Endothelial cell of umbilical vein (primary cell): ENCODE results near the gene LDB3. TPM values are rescaled to one million over a fixed set of nuclear protein-coding genes. Genes with fewer than 3 reads are reported as not detected.

Source experiments
- BruUV-seq: library from RNA; stranded (reverse); fragments of 400-500 nt; replicated peaks from 2 replicates; lab custom pipeline; 2021; lab: Mats Ljungman, UMichigan
- CTCF ChIA-PET: fragments of 300-600, 350-600 bp; sonication (Branson Sonifier 250); formaldehyde crosslinking; loops from one replicate; lab custom pipeline; 2021; ENCODE audit warnings: antibody characterized with exemption, inconsistent platforms; lab: Charles Lee
- POLR2A ChIA-PET: fragments of 300-600, 350-600 bp; sonication (Branson Sonifier 250); formaldehyde crosslinking; loops from one replicate; lab custom pipeline; 2021; ENCODE audit warnings: antibody characterized with exemption, inconsistent platforms; lab: Charles Lee
- DNase-seq: peaks from one replicate; pipeline ENCODE4 v3.0.0-alpha.2; 2011; ENCODE audit warnings: low read depth, low spot score
- FAIRE-seq: peaks from 2 replicates; lab custom pipeline; 2011; peaks lifted over from hg19 to GRCh38; lab: Jason Lieb, UNC
- H2AFZ ChIP-seq: 2 replicates; pipeline ENCODE4 v1.6.0; 2012; ENCODE audit warnings: low read depth, low read length, control low read depth, inconsistent platforms
- H3K27ac ChIP-seq: 2 replicates; pipeline ENCODE4 v1.5.1; 2011; ENCODE audit warnings: low read depth, mild to moderate bottlenecking, control low read depth, low read length, moderate library complexity; ENCODE audit not compliant: insufficient read depth
- H3K27me3 ChIP-seq, 2 experiments: 2 replicates each; pipeline versions ENCODE4 v1.6.0 to v1.6.1; 2011; ENCODE audit warnings: low read length in 2 of 2, mixed read lengths in 1 of 2; ENCODE audit not compliant: control insufficient read depth in 2 of 2, insufficient read depth in 2 of 2
- H3K36me3 ChIP-seq, 2 experiments: 2 replicates in 1 of 2; 3 replicates in 1 of 2; pipeline ENCODE4 v1.5.1; 2011; ENCODE audit warnings: low read length in 2 of 2, mild to moderate bottlenecking in 1 of 2, moderate library complexity in 1 of 2; ENCODE audit not compliant: control insufficient read depth in 2 of 2, insufficient read depth in 2 of 2; ENCODE audit errors: extremely low read depth in 1 of 2
- H3K4me1 ChIP-seq: 3 replicates; pipeline ENCODE4 v1.5.1; 2011; ENCODE audit warnings: mild to moderate bottlenecking, low read length; ENCODE audit not compliant: control insufficient read depth, insufficient read depth; ENCODE audit errors: extremely low read depth
- H3K4me2 ChIP-seq: 2 replicates; pipeline ENCODE4 v1.6.1; 2011; ENCODE audit warnings: low read length, control low read depth, mixed read lengths; ENCODE audit not compliant: insufficient read depth
- H3K4me3 ChIP-seq, 3 experiments: fragments of 200-600 bp in 1 of 3; sonication (generic), shearing (Covaris generic) in 1 of 3; replicated peaks in 1 of 3; 2 replicates each; pipeline ENCODE4 v1.5.1; 2011 to 2016; ENCODE audit warnings: control low read depth in 3 of 3, low read length in 3 of 3, mild to moderate bottlenecking in 2 of 3, inconsistent platforms in 1 of 3, low read depth in 1 of 3, moderate library complexity in 1 of 3; ENCODE audit not compliant: insufficient read depth in 1 of 3
- H3K79me2 ChIP-seq: 2 replicates; pipeline ENCODE4 v1.6.0; 2012; ENCODE audit warnings: low read length, inconsistent platforms; ENCODE audit not compliant: control insufficient read depth, insufficient read depth
- H3K9ac ChIP-seq: replicated peaks from 2 replicates; pipeline ENCODE3; 2011; ENCODE audit warnings: low read length, control low read depth; ENCODE audit not compliant: insufficient read depth; ENCODE audit errors: extremely low read depth
- H3K9me1 ChIP-seq: replicated peaks from 3 replicates; pipeline ENCODE4 v1.6.0; 2011; ENCODE audit warnings: mild to moderate bottlenecking, low read length; ENCODE audit not compliant: control insufficient read depth, insufficient read depth; ENCODE audit errors: extremely low read depth
- H3K9me3 ChIP-seq: replicated peaks from 2 replicates; pipeline ENCODE4 v1.5.1; 2012; ENCODE audit warnings: low read length, inconsistent platforms; ENCODE audit not compliant: control insufficient read depth, insufficient read depth
- H4K20me1 ChIP-seq: replicated peaks from 2 replicates; pipeline ENCODE3; 2011; ENCODE audit warnings: mild to moderate bottlenecking, low read length; ENCODE audit not compliant: control insufficient read depth, insufficient read depth; ENCODE audit errors: extremely low read depth
- EZH2 ChIP-seq: IDR thresholded peaks from 2 replicates; pipeline ENCODE4 v1.6.1; 2012; ENCODE audit warnings: borderline replicate concordance, low read depth, mild to moderate bottlenecking, moderate library complexity, low read length, inconsistent platforms; ENCODE audit not compliant: severe bottlenecking
- GATA2 ChIP-seq: IDR thresholded peaks from 2 replicates; pipeline ENCODE4 v1.7.0; 2011; ENCODE audit warnings: low read depth, mild to moderate bottlenecking, moderate library complexity, mixed read lengths, low read length; ENCODE audit not compliant: insufficient read length, insufficient read depth
- JUN ChIP-seq: IDR thresholded peaks from 2 replicates; pipeline ENCODE4 v1.6.1; 2011; ENCODE audit warnings: borderline replicate concordance, low read depth; ENCODE audit not compliant: insufficient read length, insufficient read depth
- MYC ChIP-seq: IDR thresholded peaks from one replicate; pipeline ENCODE4 v1.6.1; 2011; ENCODE audit warnings: mild to moderate bottlenecking, low read depth, low read length
- POLR2A ChIP-seq: IDR thresholded peaks from 2 replicates; pipeline ENCODE4 v1.6.1; 2012; ENCODE audit warnings: low read depth, mild to moderate bottlenecking, control low read depth, low read length
- POLR2AphosphoS5 ChIP-seq: IDR thresholded peaks from 2 replicates; pipeline ENCODE4 v1.6.1; 2012; ENCODE audit warnings: low read depth, mild to moderate bottlenecking, control low read depth, low read length, moderate library complexity; ENCODE audit not compliant: insufficient read depth
- dilution Hi-C: fragments of 300-500 bp; cut with MboI; formaldehyde crosslinking; loops from one replicate; pipeline ENCODE4 v1.15.0; 2019; ENCODE audit warnings: low sequenced_read_pairs; ENCODE audit not compliant: extremely low pct_ligation_motif_present
- intact Hi-C: fragments of 100-400 bp; cut with micrococcal nuclease; formaldehyde crosslinking; loops from one replicate; pipeline ENCODE4 v1.10.0; 2022
- polyA plus RNA-seq, 4 experiments: library from polyadenylated mRNA; depleted of rRNA in 3 of 4; stranded (reverse) in 3 of 4; unstranded in 1 of 4; fragments of >200 nt; gene quantifications; 2 replicates each; pipeline versions ENCODE4 v1.2.1 to v1.2.3, GENCODE V29; 2011 to 2012; ENCODE audit warnings: missing spikeins in 1 of 4
- total RNA-seq: library from RNA; stranded (reverse); gene quantifications from 2 replicates; pipeline ENCODE4 v1.2.3, GENCODE V29; 2021
- TF ChIP-seq, protein P1 (sequence below): IDR thresholded peaks from 2 replicates; pipeline ENCODE4 v1.6.1; 2011; ENCODE audit not compliant: insufficient read depth, insufficient read length
- TF ChIP-seq, protein P2 (sequence below), 2 donors: IDR thresholded peaks; 1 replicate in 1 of 2; 2 replicates in 1 of 2; pipeline ENCODE4 v1.5.1; 2011; ENCODE audit warnings: low read length in 2 of 2, mild to moderate bottlenecking in 2 of 2, moderate library complexity in 2 of 2, control low read depth in 1 of 2, inconsistent platforms in 1 of 2, low read depth in 1 of 2; ENCODE audit not compliant: insufficient read depth in 1 of 2; ENCODE audit errors: extremely low read depth in 1 of 2

The LDB3 gene
- total and polyA plus RNA-seq, 2 donors (not counting 3 experiments of a cell fraction or from before 2014, with no cell fraction given) = not detected

DNA sequence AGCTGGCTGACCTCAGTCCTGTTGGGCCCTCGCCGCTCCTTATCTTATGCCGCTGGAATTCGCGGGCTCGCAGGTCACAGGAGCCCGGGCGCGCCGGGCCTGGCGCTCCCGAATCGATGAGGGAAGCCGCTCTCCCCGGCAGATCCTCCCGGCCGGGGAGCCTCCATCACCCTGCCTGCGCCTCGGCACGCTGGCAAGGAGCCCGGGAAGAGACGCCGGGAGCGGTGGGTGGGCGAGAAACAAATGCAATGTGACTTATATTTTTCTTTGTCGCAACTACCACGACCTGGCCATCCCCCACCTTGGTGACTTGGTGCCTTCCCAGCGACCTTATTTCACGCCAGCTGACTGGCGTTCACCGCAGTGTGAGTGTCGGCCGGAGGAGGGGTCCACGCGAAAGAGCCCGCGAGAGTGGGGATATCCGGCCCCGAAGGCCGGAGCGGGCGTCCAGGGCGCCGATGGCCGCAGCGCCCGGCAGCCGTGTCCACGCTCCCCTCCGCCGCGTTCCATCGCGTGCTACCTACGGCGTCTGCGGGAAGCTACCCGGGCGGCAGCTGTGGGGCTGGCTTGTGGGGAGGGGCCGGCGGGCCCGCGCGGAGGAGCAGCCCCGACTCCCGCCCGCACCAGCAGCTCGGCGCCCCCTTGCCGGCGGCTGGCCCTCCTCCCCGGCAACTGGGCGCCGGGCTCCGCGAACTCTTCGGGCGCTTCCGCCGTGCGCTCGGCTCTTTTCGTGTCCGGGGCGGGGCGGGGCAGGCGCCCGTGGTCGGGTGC is 87.6 kb downstream of the LDB3 start:
- peaks cover 2% of the 10 kb centered on the region for H3K9me3 ChIP-seq
- DNase-seq (no peak), FAIRE-seq (peak; percentile 26)
- peaks cover 7% of the 10 kb centered on the region for H4K20me1 ChIP-seq
- no TSS peak for BruUV-seq
- peak overlapping the region; percentile 60 for H2AFZ ChIP-seq
- no peak for TF ChIP-seq POLR2A
- TF ChIP-seq, protein P1, sequence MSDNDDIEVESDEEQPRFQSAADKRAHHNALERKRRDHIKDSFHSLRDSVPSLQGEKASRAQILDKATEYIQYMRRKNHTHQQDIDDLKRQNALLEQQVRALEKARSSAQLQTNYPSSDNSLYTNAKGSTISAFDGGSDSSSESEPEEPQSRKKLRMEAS = no peak
- TF ChIP-seq GATA2 = no peak
- peak; percentile 92 for TF ChIP-seq EZH2
- TF ChIP-seq MYC = no peak
- TF ChIP-seq POLR2AphosphoS5 = peak; percentile 17
- TF ChIP-seq JUN = no peak
- TF ChIP-seq, protein P2, sequence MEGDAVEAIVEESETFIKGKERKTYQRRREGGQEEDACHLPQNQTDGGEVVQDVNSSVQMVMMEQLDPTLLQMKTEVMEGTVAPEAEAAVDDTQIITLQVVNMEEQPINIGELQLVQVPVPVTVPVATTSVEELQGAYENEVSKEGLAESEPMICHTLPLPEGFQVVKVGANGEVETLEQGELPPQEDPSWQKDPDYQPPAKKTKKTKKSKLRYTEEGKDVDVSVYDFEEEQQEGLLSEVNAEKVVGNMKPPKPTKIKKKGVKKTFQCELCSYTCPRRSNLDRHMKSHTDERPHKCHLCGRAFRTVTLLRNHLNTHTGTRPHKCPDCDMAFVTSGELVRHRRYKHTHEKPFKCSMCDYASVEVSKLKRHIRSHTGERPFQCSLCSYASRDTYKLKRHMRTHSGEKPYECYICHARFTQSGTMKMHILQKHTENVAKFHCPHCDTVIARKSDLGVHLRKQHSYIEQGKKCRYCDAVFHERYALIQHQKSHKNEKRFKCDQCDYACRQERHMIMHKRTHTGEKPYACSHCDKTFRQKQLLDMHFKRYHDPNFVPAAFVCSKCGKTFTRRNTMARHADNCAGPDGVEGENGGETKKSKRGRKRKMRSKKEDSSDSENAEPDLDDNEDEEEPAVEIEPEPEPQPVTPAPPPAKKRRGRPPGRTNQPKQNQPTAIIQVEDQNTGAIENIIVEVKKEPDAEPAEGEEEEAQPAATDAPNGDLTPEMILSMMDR (IDR thresholded peaks at IDR 0.05; ENCODE audit: extremely low read depth in 1 of 2, insufficient read depth in 1 of 2, low read depth in 1 of 2, low read length in 2 of 2) = no peak
- peak overlapping the region in 2 of 3 experiments; percentile 2 to 26 for H3K4me3 ChIP-seq
- intact Hi-C loops = loop anchor here (1.0 kb wide), 1 partner anchor 8 kb away; no protein-coding TSS in a partner anchor
- peaks cover 73 to 85% of the 10 kb centered on the region in 2 experiments for H3K27me3 ChIP-seq
- ChIA-PET CTCF (interaction anchor here (0.9 to 2.7 kb wide), 3 partner anchors 23 to 144 kb away, joined by 3 to 13 read pairs (median 7); no protein-coding TSS in a partner anchor), POLR2A (no interaction called here)
- dilution Hi-C loops = no loop called here
- peak overlapping the region; percentile 57 for H3K4me2 ChIP-seq
- no peaks in the 10 kb centered on the region for H3K9me1 ChIP-seq
- no peak overlapping the region for H3K9ac ChIP-seq
- no peaks in the 10 kb centered on the region for H3K79me2 ChIP-seq
- no peak overlapping the region for H3K27ac ChIP-seq
- no peaks in the 10 kb centered on the region for H3K36me3 ChIP-seq
- peaks cover 3% of the 10 kb centered on the region for H3K4me1 ChIP-seq
